Upper lobe of left lung (tissue), 4 donors: Measurements from ENCODE around the gene IPO4.

Experiments used
- POLR2A ChIP-seq, 4 donors: fragments of 450-650 bp; IDR thresholded peaks; one replicate each; pipeline ENCODE4 v1.5.1; 2016 to 2017; ENCODE audit warnings: antibody characterized with exemption in 4 of 4, mild to moderate bottlenecking in 2 of 4
- TF ChIP-seq, protein P1 (sequence below), 6 experiments: fragments of 450-650 bp in 4 of 6; fragments of 200-600 bp in 2 of 6; sonication (generic) in 2 of 6; IDR thresholded peaks; one replicate each; pipeline ENCODE4 v1.5.1; 2016 to 2019; ENCODE audit warnings: antibody characterized with exemption in 6 of 6

DNA sequence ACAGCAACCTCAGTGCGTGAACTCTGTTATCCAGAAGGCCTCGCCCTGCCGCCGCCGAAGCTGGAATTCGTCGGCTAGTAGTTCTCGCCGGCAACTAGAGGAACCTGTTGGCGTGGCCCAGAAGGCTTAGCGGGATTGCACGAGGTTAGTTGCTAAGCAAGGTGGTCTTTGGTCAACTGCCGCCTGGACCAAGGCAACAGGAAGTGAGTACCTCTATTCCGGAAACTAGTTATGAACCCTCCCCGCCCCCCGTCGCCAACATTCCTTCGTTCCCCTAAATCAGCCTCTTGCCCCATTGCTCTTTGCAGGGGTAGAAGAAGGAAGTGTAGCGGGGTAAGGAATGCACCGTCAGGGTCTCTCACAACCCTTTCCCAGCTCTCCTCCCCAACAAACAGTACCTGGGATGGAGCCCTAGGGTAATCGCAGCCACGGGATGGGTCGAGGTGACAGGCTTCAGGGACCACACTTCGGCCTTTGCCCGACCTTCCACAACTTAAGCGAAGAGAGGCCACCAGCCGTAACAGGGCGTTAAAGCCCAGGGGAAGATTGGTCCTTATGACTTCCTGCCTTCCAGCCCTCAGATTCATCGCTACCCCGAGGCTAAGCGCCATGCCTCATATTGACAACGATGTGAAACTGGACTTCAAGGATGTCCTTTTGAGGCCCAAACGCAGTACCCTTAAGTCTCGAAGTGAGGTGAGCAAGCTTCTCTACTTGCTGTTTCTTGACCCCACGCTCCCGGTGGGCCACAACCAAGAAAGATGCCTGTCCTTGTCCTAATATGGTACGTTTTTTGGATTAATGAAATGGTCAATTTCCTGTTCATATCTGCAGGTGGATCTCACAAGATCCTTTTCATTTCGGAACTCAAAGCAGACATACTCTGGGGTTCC is 44.3 kb upstream of the IPO4 start, which contains the start of gene GMPR2:
- TF ChIP-seq, protein P1, sequence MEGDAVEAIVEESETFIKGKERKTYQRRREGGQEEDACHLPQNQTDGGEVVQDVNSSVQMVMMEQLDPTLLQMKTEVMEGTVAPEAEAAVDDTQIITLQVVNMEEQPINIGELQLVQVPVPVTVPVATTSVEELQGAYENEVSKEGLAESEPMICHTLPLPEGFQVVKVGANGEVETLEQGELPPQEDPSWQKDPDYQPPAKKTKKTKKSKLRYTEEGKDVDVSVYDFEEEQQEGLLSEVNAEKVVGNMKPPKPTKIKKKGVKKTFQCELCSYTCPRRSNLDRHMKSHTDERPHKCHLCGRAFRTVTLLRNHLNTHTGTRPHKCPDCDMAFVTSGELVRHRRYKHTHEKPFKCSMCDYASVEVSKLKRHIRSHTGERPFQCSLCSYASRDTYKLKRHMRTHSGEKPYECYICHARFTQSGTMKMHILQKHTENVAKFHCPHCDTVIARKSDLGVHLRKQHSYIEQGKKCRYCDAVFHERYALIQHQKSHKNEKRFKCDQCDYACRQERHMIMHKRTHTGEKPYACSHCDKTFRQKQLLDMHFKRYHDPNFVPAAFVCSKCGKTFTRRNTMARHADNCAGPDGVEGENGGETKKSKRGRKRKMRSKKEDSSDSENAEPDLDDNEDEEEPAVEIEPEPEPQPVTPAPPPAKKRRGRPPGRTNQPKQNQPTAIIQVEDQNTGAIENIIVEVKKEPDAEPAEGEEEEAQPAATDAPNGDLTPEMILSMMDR (IDR thresholded peaks at IDR 0.05), result peak in 1 of 6 experiments; percentile 0
- TF ChIP-seq POLR2A (IDR thresholded peaks at IDR 0.05), result peak in 1 of 4 donors; percentile 56
